Measurements from ENCODE around the gene PTCH1. TPM values are rescaled to one million over a fixed set of nuclear protein-coding genes. Genes with fewer than 3 reads are reported as not detected.

The PTCH1 gene
- total RNA-seq, 2 experiments from 2014 or later: 15.8 to 17.0 TPM

DNA sequence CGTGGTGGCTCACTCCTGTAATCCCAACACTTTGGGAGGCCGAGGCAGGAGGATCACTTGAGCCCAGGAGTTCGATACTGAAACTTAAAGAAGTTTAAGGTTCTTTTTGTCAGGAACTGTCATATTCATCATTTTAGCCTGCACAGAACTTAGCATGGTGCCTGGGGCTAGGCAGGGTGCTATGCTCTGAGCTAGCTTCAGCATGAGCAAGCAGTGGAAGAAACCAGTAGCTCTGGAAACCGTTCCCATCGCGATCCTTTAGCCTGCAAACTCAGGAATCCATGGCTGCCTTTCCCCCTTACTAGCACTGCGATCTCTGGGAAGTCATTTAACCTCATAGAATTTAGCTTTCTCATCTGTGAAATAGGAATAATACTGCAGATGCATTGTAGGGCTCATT lies 80.4 kb downstream of the PTCH1 start:
- H3K9me3 Mint-ChIP-seq: no peaks in the 10 kb centered on the region
- no peak for ATAC-seq (ENCODE audit: poor library complexity)

DNA sequence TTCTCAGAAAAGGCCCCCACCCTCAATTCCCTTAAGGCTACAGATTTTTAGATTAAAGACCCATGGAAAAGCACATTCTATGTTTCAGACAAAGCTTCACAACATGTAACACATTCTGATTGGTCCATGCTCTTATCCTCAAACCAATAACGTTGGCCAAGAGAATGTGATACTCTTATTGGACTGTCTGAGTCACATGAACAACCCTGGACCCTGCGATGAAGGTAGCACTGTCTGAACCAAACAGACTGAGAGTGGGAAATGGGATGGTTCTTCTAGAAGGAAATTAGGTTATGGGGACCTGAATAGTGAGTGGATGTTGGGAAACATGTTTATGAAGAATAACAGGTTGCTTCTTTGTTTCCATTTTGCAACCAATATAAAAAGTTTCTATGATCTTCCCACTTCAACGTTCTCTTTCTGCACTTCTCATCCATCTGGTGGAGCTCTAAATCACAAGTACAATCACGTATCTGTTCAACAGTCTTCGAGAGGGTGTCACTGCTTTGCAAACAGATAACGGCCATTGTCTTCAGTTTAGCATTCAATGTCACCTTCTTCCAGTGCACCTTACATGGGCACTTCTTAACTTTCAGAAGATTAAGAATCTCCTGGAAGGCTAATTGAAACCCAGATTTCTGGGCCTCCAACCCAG lies 81.6 kb downstream of the PTCH1 start:
- ChIA-PET POLR2A (interaction anchor here (1.0 kb wide), 1 partner anchor 9 kb away, joined by 3 read pairs; no protein-coding TSS in a partner anchor), CTCF (no interaction called here)
- H3K36me3 Mint-ChIP-seq (ENCODE audit: low read depth): no peaks in the 10 kb centered on the region
- DNase-seq (peak in 2 of 14 experiments; percentile 27 to 28), ATAC-seq (ENCODE audit: poor library complexity) (no peak)
- Histone ChIP-seq H3K36me3 (ENCODE audit: insufficient read depth, low read length) (no peaks in the 10 kb centered on the region), H3K9me3 (ENCODE audit: control insufficient read depth in 1 of 2, insufficient read depth in 1 of 2, low read length in 2 of 2) (peaks cover 0 to 5% of the 10 kb centered on the region in 2 experiments), H3K27me3 (ENCODE audit: control insufficient read depth in 1 of 2, insufficient read depth in 2 of 2, low read length in 2 of 2) (no peaks in the 10 kb centered on the region), H3K27ac (ENCODE audit: low read depth in 1 of 2, low read length in 2 of 2) (no peak overlapping the region), H3K4me1 (ENCODE audit: insufficient read depth, low read length) (no peaks in the 10 kb centered on the region), H3K4me3 (ENCODE audit: low read length) (no peak overlapping the region)
- H3K9me3 Mint-ChIP-seq: no peaks in the 10 kb centered on the region
- H3K4me3 Mint-ChIP-seq: no peak overlapping the region
- no peaks in the 10 kb centered on the region for H3K27me3 Mint-ChIP-seq
- H3K4me1 Mint-ChIP-seq (ENCODE audit: low read depth): peaks cover 10% of the 10 kb centered on the region
- H3K27ac Mint-ChIP-seq: no peak overlapping the region
- TF ChIP-seq CTCF (IDR thresholded peaks at IDR 0.05): no peak
- intact Hi-C loops (cut with DNase I, micrococcal nuclease): no loop called here

More for the DNA sequence above, 80.4 kb downstream of the PTCH1 start:
- Histone ChIP-seq H3K4me3 (ENCODE audit: low read length) (no peak overlapping the region), H3K9me3 (ENCODE audit: control insufficient read depth in 1 of 2, insufficient read depth in 1 of 2, low read length in 2 of 2) (peaks cover 0 to 5% of the 10 kb centered on the region in 2 experiments), H3K36me3 (ENCODE audit: insufficient read depth, low read length) (no peaks in the 10 kb centered on the region), H3K27me3 (ENCODE audit: control insufficient read depth in 1 of 2, insufficient read depth in 2 of 2, low read length in 2 of 2) (no peaks in the 10 kb centered on the region), H3K27ac (ENCODE audit: low read depth in 1 of 2, low read length in 2 of 2) (no peak overlapping the region), H3K4me1 (ENCODE audit: insufficient read depth, low read length) (no peaks in the 10 kb centered on the region)
- intact Hi-C loops (cut with DNase I, micrococcal nuclease): no loop called here
- H3K36me3 Mint-ChIP-seq (ENCODE audit: low read depth): no peaks in the 10 kb centered on the region
- no peak overlapping the region for H3K27ac Mint-ChIP-seq
- no peaks in the 10 kb centered on the region for H3K27me3 Mint-ChIP-seq
- peaks cover 10% of the 10 kb centered on the region for H3K4me1 Mint-ChIP-seq (ENCODE audit: low read depth)
- CTCF ChIA-PET: interaction anchor here (0.7 kb wide), 1 partner anchor 925 kb away, joined by 4 read pairs; no protein-coding TSS in a partner anchor
- no peak for TF ChIP-seq CTCF (IDR thresholded peaks at IDR 0.05)
- POLR2A ChIA-PET: no interaction called here
- DNase-seq: no peak
- no peak overlapping the region for H3K4me3 Mint-ChIP-seq

- no peak for TF ChIP-seq CTCF (IDR thresholded peaks at IDR 0.05)
- POLR2A ChIA-PET: no interaction called here
- Histone ChIP-seq H3K27ac (ENCODE audit: low read depth in 1 of 2, low read length in 2 of 2) (no peak overlapping the region), H3K4me3 (ENCODE audit: low read length) (no peak overlapping the region), H3K36me3 (ENCODE audit: insufficient read depth, low read length) (no peaks in the 10 kb centered on the region), H3K4me1 (ENCODE audit: insufficient read depth, low read length) (no peaks in the 10 kb centered on the region), H3K27me3 (ENCODE audit: control insufficient read depth in 1 of 2, insufficient read depth in 2 of 2, low read length in 2 of 2) (no peaks in the 10 kb centered on the region), H3K9me3 (ENCODE audit: control insufficient read depth in 1 of 2, insufficient read depth in 1 of 2, low read length in 2 of 2) (peaks cover 0 to 5% of the 10 kb centered on the region in 2 experiments)
- H3K9me3 Mint-ChIP-seq: peaks cover 2% of the 10 kb centered on the region
- H3K4me1 Mint-ChIP-seq (ENCODE audit: low read depth): peaks cover 10% of the 10 kb centered on the region
- intact Hi-C loops (cut with DNase I, micrococcal nuclease): no loop called here
- no peak overlapping the region for H3K4me3 Mint-ChIP-seq
- CTCF ChIA-PET: no interaction called here
- H3K36me3 Mint-ChIP-seq (ENCODE audit: low read depth): no peaks in the 10 kb centered on the region
- H3K27ac Mint-ChIP-seq: no peak overlapping the region
- DNase-seq (no peak), ATAC-seq (ENCODE audit: poor library complexity) (no peak)
- no peaks in the 10 kb centered on the region for H3K27me3 Mint-ChIP-seq
These were observed 82.4 kb downstream of the PTCH1 start for GRCh38 chr9:95434116-95435073.

All from CD4-positive, alpha-beta T cell (primary cell).